Measurements from ENCODE around the gene ADCY6.

The ADCY6 gene

DNA sequence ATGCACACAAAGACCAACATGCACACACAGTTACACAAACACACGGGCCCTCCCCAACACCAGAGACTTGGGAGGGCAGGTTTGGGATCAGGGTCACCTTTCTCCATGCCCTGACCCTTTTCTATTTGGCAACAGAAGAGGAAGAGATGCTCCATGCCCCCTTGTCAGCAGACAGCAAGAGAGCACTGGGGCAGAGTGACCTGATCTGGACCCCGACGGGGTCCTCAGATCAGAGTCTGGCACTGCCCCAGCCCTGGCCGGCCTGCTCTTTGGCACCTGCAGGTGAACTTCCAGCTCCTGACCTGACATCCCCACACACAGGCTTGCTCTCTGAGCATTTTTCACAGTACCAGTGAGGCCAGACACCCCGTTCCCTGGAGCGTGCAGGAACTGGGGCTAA is 21.4 kb downstream of the ADCY6 start:
- H3K4ac ChIP-seq (ENCODE audit: low read depth, low read length): no peak overlapping the region
- no peak overlapping the region for H3K18ac ChIP-seq (ENCODE audit: low read length)
- H2BK5ac ChIP-seq (ENCODE audit: low read depth, low read length, poor library complexity): no peak overlapping the region
- no peak overlapping the region for H4K91ac ChIP-seq (ENCODE audit: low read depth, low read length)
- H4K8ac ChIP-seq (ENCODE audit: low read depth, low read length): no peak overlapping the region
- H2BK120ac ChIP-seq (ENCODE audit: insufficient read depth, low read length, poor library complexity): no peak overlapping the region
- H3K36me3 ChIP-seq (ENCODE audit: control insufficient read depth in 1 of 2, insufficient read depth in 2 of 2, low read length in 2 of 2): peaks cover 46 to 58% of the 10 kb centered on the region in 2 experiments
- H3K4me2 ChIP-seq (ENCODE audit: low read length): no peak overlapping the region
- no peak overlapping the region for H3K23ac ChIP-seq (ENCODE audit: low read length)
- H4K12ac ChIP-seq (ENCODE audit: low read depth, low read length): no peak overlapping the region
- no peaks in the 10 kb centered on the region for H3K79me1 ChIP-seq (ENCODE audit: low read length)
- no peak overlapping the region for H3K9ac ChIP-seq (ENCODE audit: low read length)
- no peaks in the 10 kb centered on the region for H3K27me3 ChIP-seq (ENCODE audit: insufficient read depth, low read length)
- no peak overlapping the region for H3K14ac ChIP-seq (ENCODE audit: low read length)
- DNase-seq: no peak
- no peak overlapping the region for H3K4me3 ChIP-seq (ENCODE audit: low read depth, low read length)
- no peaks in the 10 kb centered on the region for H3K9me3 ChIP-seq (ENCODE audit: insufficient read depth, low read depth, low read length)
- no peak overlapping the region for H2AFZ ChIP-seq (ENCODE audit: insufficient read depth, low read length, poor library complexity)
- no peak overlapping the region for H2BK12ac ChIP-seq (ENCODE audit: low read length)
- H2AK5ac ChIP-seq (ENCODE audit: low read length): no peak overlapping the region
- H3K27ac ChIP-seq (ENCODE audit: low read depth, low read length): no peak overlapping the region
- no peaks in the 10 kb centered on the region for H3K79me2 ChIP-seq (ENCODE audit: control insufficient read depth, insufficient read depth, low read length, poor library complexity)
- WGBS (ENCODE audit: extremely low coverage, insufficient coverage, insufficient read length): no CpG with 5 or more reads among the region's 6 CpGs
- H3K4me1 ChIP-seq (ENCODE audit: control insufficient read depth in 1 of 2, insufficient read depth in 2 of 2, low read length in 2 of 2): peaks cover 0 to 2% of the 10 kb centered on the region in 2 experiments

DNA sequence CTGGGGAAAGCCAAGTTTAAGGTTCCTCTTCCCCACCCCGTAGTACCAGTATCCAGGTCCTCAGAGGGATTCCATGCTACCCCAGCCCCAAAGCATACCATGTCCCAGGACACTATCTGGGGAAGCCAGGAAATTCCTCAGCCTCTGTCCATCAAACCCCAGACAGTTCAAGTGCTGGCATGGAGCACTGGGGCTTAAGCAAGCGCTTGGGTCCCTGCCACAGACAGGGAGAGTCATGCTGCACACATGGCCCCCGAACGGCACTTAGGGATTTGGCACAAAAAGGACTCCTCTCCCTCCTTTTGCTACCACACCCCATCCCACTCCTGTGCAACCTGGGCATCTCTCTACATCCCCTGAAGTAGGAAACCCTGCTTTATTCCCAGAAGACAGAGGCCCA is 21.8 kb downstream of the ADCY6 start:
- H4K12ac ChIP-seq (ENCODE audit: low read depth, low read length): no peak overlapping the region

DNA sequence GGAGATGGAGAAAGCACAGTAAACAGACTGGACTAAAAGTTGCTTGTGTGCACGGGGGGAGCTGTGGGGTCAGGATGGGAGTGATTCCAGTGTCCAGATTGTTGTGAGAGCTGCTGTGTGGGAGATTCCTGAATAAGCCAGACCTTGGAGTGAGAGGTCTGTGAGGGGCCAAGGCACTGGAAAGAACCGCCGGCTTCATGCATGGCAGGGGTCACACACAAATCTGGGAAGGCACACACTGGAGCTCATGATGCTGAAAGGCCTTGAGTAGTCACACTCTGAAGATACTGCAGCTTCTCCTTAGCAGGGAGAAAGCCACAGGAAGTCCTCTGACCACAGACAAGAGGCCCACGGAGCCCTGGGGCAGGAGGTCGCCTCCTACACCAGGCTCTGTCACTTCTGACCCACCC is 23.1 kb downstream of the ADCY6 start:
- Histone ChIP-seq H3K79me1 (ENCODE audit: low read length) (no peaks in the 10 kb centered on the region), H3K4me2 (ENCODE audit: low read length) (no peak overlapping the region), H4K8ac (ENCODE audit: low read depth, low read length) (no peak overlapping the region), H3K79me2 (ENCODE audit: control insufficient read depth, insufficient read depth, low read length, poor library complexity) (no peaks in the 10 kb centered on the region), H3K23ac (ENCODE audit: low read length) (no peak overlapping the region), H2BK5ac (ENCODE audit: low read depth, low read length, poor library complexity) (no peak overlapping the region), H2BK120ac (ENCODE audit: insufficient read depth, low read length, poor library complexity) (no peak overlapping the region), H3K27ac (ENCODE audit: low read depth, low read length) (no peak overlapping the region), H3K9ac (ENCODE audit: low read length) (no peak overlapping the region), H3K14ac (ENCODE audit: low read length) (no peak overlapping the region), H2AK5ac (ENCODE audit: low read length) (no peak overlapping the region), H3K36me3 (ENCODE audit: control insufficient read depth in 1 of 2, insufficient read depth in 2 of 2, low read length in 2 of 2) (peaks cover 31 to 41% of the 10 kb centered on the region in 2 experiments), H3K4me1 (ENCODE audit: control insufficient read depth in 1 of 2, insufficient read depth in 2 of 2, low read length in 2 of 2) (peaks cover 0 to 2% of the 10 kb centered on the region in 2 experiments), H3K27me3 (ENCODE audit: insufficient read depth, low read length) (no peaks in the 10 kb centered on the region), H3K9me3 (ENCODE audit: insufficient read depth, low read depth, low read length) (no peaks in the 10 kb centered on the region), H2AFZ (ENCODE audit: insufficient read depth, low read length, poor library complexity) (no peak overlapping the region), H4K12ac (ENCODE audit: low read depth, low read length) (no peak overlapping the region), H4K91ac (ENCODE audit: low read depth, low read length) (no peak overlapping the region), H3K18ac (ENCODE audit: low read length) (no peak overlapping the region), H2BK12ac (ENCODE audit: low read length) (no peak overlapping the region), H3K4me3 (ENCODE audit: low read depth, low read length) (no peak overlapping the region), H3K4ac (ENCODE audit: low read depth, low read length) (no peak overlapping the region)
- no peak for DNase-seq
- no CpG with 5 or more reads among the region's 5 CpGs for WGBS (ENCODE audit: extremely low coverage, insufficient coverage, insufficient read length)

More for the DNA sequence above, 21.8 kb downstream of the ADCY6 start:
- Histone ChIP-seq H3K9ac (ENCODE audit: low read length) (no peak overlapping the region), H3K27me3 (ENCODE audit: insufficient read depth, low read length) (no peaks in the 10 kb centered on the region), H3K4me3 (ENCODE audit: low read depth, low read length) (no peak overlapping the region), H3K27ac (ENCODE audit: low read depth, low read length) (no peak overlapping the region), H2BK5ac (ENCODE audit: low read depth, low read length, poor library complexity) (no peak overlapping the region), H4K91ac (ENCODE audit: low read depth, low read length) (no peak overlapping the region), H3K4me2 (ENCODE audit: low read length) (no peak overlapping the region), H3K23ac (ENCODE audit: low read length) (no peak overlapping the region), H3K36me3 (ENCODE audit: control insufficient read depth in 1 of 2, insufficient read depth in 2 of 2, low read length in 2 of 2) (peaks cover 42 to 53% of the 10 kb centered on the region in 2 experiments), H3K4ac (ENCODE audit: low read depth, low read length) (no peak overlapping the region), H3K79me1 (ENCODE audit: low read length) (no peaks in the 10 kb centered on the region), H3K9me3 (ENCODE audit: insufficient read depth, low read depth, low read length) (no peaks in the 10 kb centered on the region), H2BK120ac (ENCODE audit: insufficient read depth, low read length, poor library complexity) (no peak overlapping the region), H3K18ac (ENCODE audit: low read length) (no peak overlapping the region), H2AFZ (ENCODE audit: insufficient read depth, low read length, poor library complexity) (no peak overlapping the region), H3K79me2 (ENCODE audit: control insufficient read depth, insufficient read depth, low read length, poor library complexity) (no peaks in the 10 kb centered on the region), H4K8ac (ENCODE audit: low read depth, low read length) (no peak overlapping the region), H3K4me1 (ENCODE audit: control insufficient read depth in 1 of 2, insufficient read depth in 2 of 2, low read length in 2 of 2) (peaks cover 0 to 2% of the 10 kb centered on the region in 2 experiments), H3K14ac (ENCODE audit: low read length) (no peak overlapping the region), H2AK5ac (ENCODE audit: low read length) (no peak overlapping the region), H2BK12ac (ENCODE audit: low read length) (no peak overlapping the region)
- no peak for DNase-seq
- no CpG with 5 or more reads among the region's 4 CpGs for WGBS (ENCODE audit: extremely low coverage, insufficient coverage, insufficient read length)

DNA sequence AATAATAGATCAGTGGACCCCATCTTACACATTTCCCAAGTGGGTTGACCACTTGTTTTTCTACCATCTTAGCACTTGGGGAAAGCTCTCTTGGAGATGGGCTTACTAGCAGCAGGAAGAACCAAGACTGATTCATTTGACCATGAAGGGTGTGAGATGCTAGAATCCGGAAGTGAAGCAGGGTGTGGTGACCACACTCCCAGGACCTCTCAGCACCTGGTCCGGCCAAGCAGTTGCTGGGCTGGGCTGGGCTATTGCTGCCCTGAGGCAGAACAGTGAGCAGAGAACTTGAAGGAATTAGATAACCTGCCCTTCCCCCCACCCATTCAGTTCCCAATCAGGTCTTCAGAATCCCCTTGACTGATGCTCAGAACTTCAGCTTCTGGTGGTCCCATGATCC is 24.4 kb downstream of the ADCY6 start:
- WGBS (ENCODE audit: extremely low coverage, insufficient coverage, insufficient read length): no CpG with 5 or more reads among the region's 2 CpGs
- Histone ChIP-seq H2AK5ac (ENCODE audit: low read length) (no peak overlapping the region), H2BK12ac (ENCODE audit: low read length) (no peak overlapping the region), H2BK5ac (ENCODE audit: low read depth, low read length, poor library complexity) (no peak overlapping the region), H2BK120ac (ENCODE audit: insufficient read depth, low read length, poor library complexity) (no peak overlapping the region), H4K8ac (ENCODE audit: low read depth, low read length) (no peak overlapping the region), H4K91ac (ENCODE audit: low read depth, low read length) (no peak overlapping the region), H3K79me1 (ENCODE audit: low read length) (no peaks in the 10 kb centered on the region), H3K23ac (ENCODE audit: low read length) (no peak overlapping the region), H4K12ac (ENCODE audit: low read depth, low read length) (no peak overlapping the region), H3K14ac (ENCODE audit: low read length) (no peak overlapping the region), H3K9me3 (ENCODE audit: insufficient read depth, low read depth, low read length) (no peaks in the 10 kb centered on the region), H3K4ac (ENCODE audit: low read depth, low read length) (no peak overlapping the region), H3K79me2 (ENCODE audit: control insufficient read depth, insufficient read depth, low read length, poor library complexity) (no peaks in the 10 kb centered on the region), H3K4me3 (ENCODE audit: low read depth, low read length) (no peak overlapping the region), H3K18ac (ENCODE audit: low read length) (no peak overlapping the region), H3K27ac (ENCODE audit: low read depth, low read length) (no peak overlapping the region), H3K36me3 (ENCODE audit: control insufficient read depth in 1 of 2, insufficient read depth in 2 of 2, low read length in 2 of 2) (peaks cover 28 to 38% of the 10 kb centered on the region in 2 experiments), H3K4me2 (ENCODE audit: low read length) (no peak overlapping the region), H2AFZ (ENCODE audit: insufficient read depth, low read length, poor library complexity) (no peak overlapping the region), H3K4me1 (ENCODE audit: control insufficient read depth in 1 of 2, insufficient read depth in 2 of 2, low read length in 2 of 2) (peaks cover 0 to 2% of the 10 kb centered on the region in 2 experiments), H3K9ac (ENCODE audit: low read length) (no peak overlapping the region), H3K27me3 (ENCODE audit: insufficient read depth, low read length) (no peaks in the 10 kb centered on the region)
- no peak for DNase-seq
